HepG2 (cell line): Measurements from ENCODE around the gene EIF6. TPM values are rescaled to one million over a fixed set of nuclear protein-coding genes. Genes with fewer than 3 reads are reported as not detected.

Source experiments
- GTF3A ChIP-seq: sonication (generic); formaldehyde crosslinking; conservative IDR thresholded peaks from 2 replicates; pipeline ENCODE4 v1.4.0; 2020; ENCODE audit warnings: mild to moderate bottlenecking, missing genetic modification reagents
- HNF4A ChIP-seq: sonication (generic); formaldehyde crosslinking; IDR thresholded peaks from 2 replicates; pipeline ENCODE4 v1.4.0; 2020; ENCODE audit warnings: missing genetic modification reagents
- MED13 ChIP-seq: sonication (generic); formaldehyde crosslinking; IDR thresholded peaks from 2 replicates; pipeline ENCODE4 v1.5.0; 2020; ENCODE audit warnings: missing genetic modification reagents
- NONO ChIP-seq, 2 experiments: fragments of 450-650 bp in 1 of 2; sonication (generic) in 1 of 2; formaldehyde crosslinking in 1 of 2; IDR thresholded peaks in 1 of 2; conservative IDR thresholded peaks in 1 of 2; 2 replicates each; pipeline versions ENCODE4 v1.6.1 to v1.8.0; 2017 to 2022; ENCODE audit warnings: mild to moderate bottlenecking in 1 of 2, missing genetic modification reagents in 1 of 2, moderate library complexity in 1 of 2
- NR2F2 ChIP-seq: IDR thresholded peaks from 2 replicates; pipeline ENCODE4 v1.6.1; 2012; ENCODE audit warnings: low read depth, inconsistent platforms, borderline replicate concordance
- NRL ChIP-seq: sonication (generic); formaldehyde crosslinking; IDR thresholded peaks from 2 replicates; pipeline ENCODE4 v1.5.0; 2020; ENCODE audit warnings: missing genetic modification reagents, mild to moderate bottlenecking, moderate library complexity, borderline replicate concordance
- RFXANK ChIP-seq: IDR thresholded peaks from 2 replicates; pipeline ENCODE4 v1.6.1; 2016
- SAFB2 ChIP-seq: sonication (generic); formaldehyde crosslinking; IDR thresholded peaks from 2 replicates; pipeline ENCODE4 v1.5.1; 2020; ENCODE audit warnings: missing genetic modification reagents, low read depth, mild to moderate bottlenecking, borderline replicate concordance
- SMAD1 ChIP-seq: sonication (generic); formaldehyde crosslinking; IDR thresholded peaks from 2 replicates; pipeline ENCODE4 v1.4.0; 2020; ENCODE audit warnings: missing genetic modification reagents, low read depth, mild to moderate bottlenecking, borderline replicate concordance
- SPEN ChIP-seq: sonication (generic); formaldehyde crosslinking; IDR thresholded peaks from 2 replicates; pipeline ENCODE4 v1.5.1; 2020; ENCODE audit warnings: low read depth, mild to moderate bottlenecking, missing genetic modification reagents
- SRSF4 ChIP-seq: fragments of 200-400 bp; formaldehyde crosslinking; IDR thresholded peaks from one replicate; pipeline ENCODE4 v1.6.1; 2018; ENCODE audit warnings: mild to moderate bottlenecking, low read depth, low read length, moderate library complexity; ENCODE audit not compliant: poor library complexity, severe bottlenecking
- ZFY ChIP-seq: sonication (generic); formaldehyde crosslinking; IDR thresholded peaks from 2 replicates; pipeline ENCODE4 v1.4.0; 2020; ENCODE audit warnings: missing genetic modification reagents
- ZKSCAN5 ChIP-seq: sonication (generic); formaldehyde crosslinking; IDR thresholded peaks from 2 replicates; pipeline ENCODE4 v1.5.1; 2020; ENCODE audit warnings: mild to moderate bottlenecking, missing genetic modification reagents
- ZNF3 ChIP-seq: IDR thresholded peaks from 2 replicates; pipeline ENCODE4 v1.7.0; 2017; ENCODE audit warnings: inconsistent platforms
- ZNF607 ChIP-seq: sonication (generic); formaldehyde crosslinking; IDR thresholded peaks from 2 replicates; pipeline ENCODE4 v1.5.1; 2020; ENCODE audit warnings: missing genetic modification reagents, mild to moderate bottlenecking, borderline replicate concordance
- polyA plus RNA-seq, 8 experiments: library from polyadenylated mRNA; depleted of rRNA in 3 of 8; stranded (reverse) in 7 of 8; unstranded in 1 of 8; fragments of >200 nt; fragmentation: Illumina TruSeq in 4 of 8; extraction: Trizol in 4 of 8; gene quantifications; 2 replicates each; pipeline versions ENCODE4 v1.2.1 to v1.2.3, GENCODE V29; 2011 to 2016; ENCODE audit warnings: low read depth in 4 of 8, missing spikeins in 1 of 8, mixed read lengths in 1 of 8; ENCODE audit not compliant: insufficient read depth in 1 of 8
- total RNA-seq, 5 experiments: library from RNA; depleted of rRNA; stranded (reverse); fragments of >200 nt; fragmentation: Illumina TruSeq; extraction: Trizol; gene quantifications; 2 replicates each; pipeline ENCODE4 v1.2.3, GENCODE V29; 2016; ENCODE audit warnings: low read depth in 1 of 5
- TF ChIP-seq, protein P1 (sequence below): sonication (generic); formaldehyde crosslinking; IDR thresholded peaks from 2 replicates; pipeline ENCODE4 v1.8.0; 2022; ENCODE audit warnings: missing genetic modification reagents, mild to moderate bottlenecking, moderate library complexity, borderline replicate concordance
- TF ChIP-seq, protein P2 (sequence below): sonication (generic); formaldehyde crosslinking; IDR thresholded peaks from 2 replicates; pipeline ENCODE4 v1.4.0; 2020; ENCODE audit warnings: mild to moderate bottlenecking, missing genetic modification reagents
- TF ChIP-seq, protein P3 (sequence below): sonication (generic); formaldehyde crosslinking; IDR thresholded peaks from 2 replicates; pipeline ENCODE4 v1.8.0; 2022; ENCODE audit warnings: mild to moderate bottlenecking, missing genetic modification reagents, borderline replicate concordance
- TF ChIP-seq, protein P4 (sequence below): sonication (generic); formaldehyde crosslinking; IDR thresholded peaks from 2 replicates; pipeline ENCODE4 v1.4.0; 2020; ENCODE audit warnings: mild to moderate bottlenecking, low read depth, missing genetic modification reagents
- TF ChIP-seq, protein P5 (sequence below): sonication (generic); formaldehyde crosslinking; IDR thresholded peaks from 2 replicates; pipeline ENCODE4 v1.8.0; 2022; ENCODE audit warnings: mild to moderate bottlenecking, missing genetic modification reagents

EIF6 gene
- total and polyA plus RNA-seq, 2 of the 13 experiments (the other 11 are each of a cell fraction or from before 2014, with no cell fraction given), result 462 to 466 TPM

DNA sequence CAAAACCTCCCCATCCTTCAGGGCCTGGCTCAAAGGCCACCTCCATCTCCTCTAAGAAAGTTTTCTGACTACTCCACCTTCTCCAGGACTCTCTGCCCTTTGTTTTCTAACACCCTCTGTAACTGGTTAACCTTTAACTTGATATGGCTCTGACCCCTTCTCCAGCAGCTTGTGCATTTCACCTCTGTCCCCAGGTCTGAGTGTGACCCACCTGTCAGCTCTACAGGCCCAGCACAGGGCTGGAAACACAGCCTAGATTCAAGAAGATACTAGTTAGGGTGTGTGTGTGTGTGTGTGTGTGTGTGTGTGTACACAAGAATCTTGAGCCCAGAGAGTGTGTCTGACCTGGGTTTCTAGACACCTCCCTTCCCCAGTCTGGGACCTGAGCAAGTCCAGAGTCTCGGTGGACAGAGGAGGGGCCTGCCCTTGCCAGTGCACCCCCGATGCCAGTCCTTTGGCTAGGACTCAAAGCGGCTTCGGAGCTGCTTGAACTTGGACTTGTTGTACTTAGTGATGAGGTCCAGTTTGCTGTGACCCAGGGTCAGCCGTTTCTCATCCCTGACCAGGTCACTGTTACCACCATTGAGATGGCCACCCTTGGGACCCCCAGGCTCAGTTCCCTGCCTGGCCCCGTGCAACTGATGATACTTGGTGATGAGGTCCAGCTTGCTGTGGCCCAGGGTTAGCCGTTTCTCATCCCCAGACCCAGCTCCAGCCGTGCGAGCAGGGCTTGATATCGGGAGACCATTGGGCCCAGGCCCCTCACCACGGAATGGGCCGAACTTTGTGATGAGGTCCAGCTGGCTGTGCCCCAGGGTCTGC lies 1.7 kb upstream of the EIF6 start (continued):
- 0 out of 2 replicates have a peak, but pooled peaks have one; percentile 30 for TF ChIP-seq SMAD1
- TF ChIP-seq NRL (CRISPR knock-in tag), result peak; percentile 69; the same call in 1 of the 2 replicates
- TF ChIP-seq ZNF3 (CRISPR knock-in tag), result 0 out of 2 replicates have a peak, but pooled peaks have one; percentile 22
- peak; percentile 64 for TF ChIP-seq ZFY (CRISPR knock-in tag)
- TF ChIP-seq, protein P1, sequence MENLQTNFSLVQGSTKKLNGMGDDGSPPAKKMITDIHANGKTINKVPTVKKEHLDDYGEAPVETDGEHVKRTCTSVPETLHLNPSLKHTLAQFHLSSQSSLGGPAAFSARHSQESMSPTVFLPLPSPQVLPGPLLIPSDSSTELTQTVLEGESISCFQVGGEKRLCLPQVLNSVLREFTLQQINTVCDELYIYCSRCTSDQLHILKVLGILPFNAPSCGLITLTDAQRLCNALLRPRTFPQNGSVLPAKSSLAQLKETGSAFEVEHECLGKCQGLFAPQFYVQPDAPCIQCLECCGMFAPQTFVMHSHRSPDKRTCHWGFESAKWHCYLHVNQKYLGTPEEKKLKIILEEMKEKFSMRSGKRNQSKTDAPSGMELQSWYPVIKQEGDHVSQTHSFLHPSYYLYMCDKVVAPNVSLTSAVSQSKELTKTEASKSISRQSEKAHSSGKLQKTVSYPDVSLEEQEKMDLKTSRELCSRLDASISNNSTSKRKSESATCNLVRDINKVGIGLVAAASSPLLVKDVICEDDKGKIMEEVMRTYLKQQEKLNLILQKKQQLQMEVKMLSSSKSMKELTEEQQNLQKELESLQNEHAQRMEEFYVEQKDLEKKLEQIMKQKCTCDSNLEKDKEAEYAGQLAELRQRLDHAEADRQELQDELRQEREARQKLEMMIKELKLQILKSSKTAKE, result peak; percentile 44
- TF ChIP-seq, protein P2, sequence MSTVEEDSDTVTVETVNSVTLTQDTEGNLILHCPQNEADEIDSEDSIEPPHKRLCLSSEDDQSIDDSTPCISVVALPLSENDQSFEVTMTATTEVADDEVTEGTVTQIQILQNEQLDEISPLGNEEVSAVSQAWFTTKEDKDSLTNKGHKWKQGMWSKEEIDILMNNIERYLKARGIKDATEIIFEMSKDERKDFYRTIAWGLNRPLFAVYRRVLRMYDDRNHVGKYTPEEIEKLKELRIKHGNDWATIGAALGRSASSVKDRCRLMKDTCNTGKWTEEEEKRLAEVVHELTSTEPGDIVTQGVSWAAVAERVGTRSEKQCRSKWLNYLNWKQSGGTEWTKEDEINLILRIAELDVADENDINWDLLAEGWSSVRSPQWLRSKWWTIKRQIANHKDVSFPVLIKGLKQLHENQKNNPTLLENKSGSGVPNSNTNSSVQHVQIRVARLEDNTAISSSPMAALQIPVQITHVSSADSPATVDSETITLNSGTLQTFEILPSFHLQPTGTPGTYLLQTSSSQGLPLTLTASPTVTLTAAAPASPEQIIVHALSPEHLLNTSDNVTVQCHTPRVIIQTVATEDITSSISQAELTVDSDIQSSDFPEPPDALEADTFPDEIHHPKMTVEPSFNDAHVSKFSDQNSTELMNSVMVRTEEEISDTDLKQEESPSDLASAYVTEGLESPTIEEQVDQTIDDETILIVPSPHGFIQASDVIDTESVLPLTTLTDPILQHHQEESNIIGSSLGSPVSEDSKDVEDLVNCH (CRISPR knock-in tag), result no peak
- 0 out of 2 replicates have a peak, but pooled peaks have one; percentile 52 for TF ChIP-seq NR2F2
- TF ChIP-seq, protein P3, sequence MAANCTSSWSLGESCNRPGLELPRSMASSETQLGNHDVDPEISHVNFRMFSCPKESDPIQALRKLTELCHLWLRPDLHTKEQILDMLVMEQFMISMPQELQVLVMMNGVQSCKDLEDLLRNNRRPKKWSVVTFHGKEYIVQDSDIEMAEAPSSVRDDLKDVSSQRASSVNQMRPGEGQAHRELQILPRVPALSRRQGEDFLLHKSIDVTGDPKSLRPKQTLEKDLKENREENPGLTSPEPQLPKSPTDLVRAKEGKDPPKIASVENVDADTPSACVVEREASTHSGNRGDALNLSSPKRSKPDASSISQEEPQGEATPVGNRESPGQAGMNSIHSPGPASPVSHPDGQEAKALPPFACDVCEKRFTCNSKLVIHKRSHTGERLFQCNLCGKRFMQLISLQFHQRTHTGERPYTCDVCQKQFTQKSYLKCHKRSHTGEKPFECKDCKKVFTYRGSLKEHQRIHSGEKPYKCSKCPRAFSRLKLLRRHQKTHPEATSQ (CRISPR knock-in tag), result no peak
- no peak; the same call in 1 of the 2 replicates for TF ChIP-seq SAFB2 (CRISPR knock-in tag)
- TF ChIP-seq SPEN (CRISPR knock-in tag), result peak; percentile 67
- TF ChIP-seq HNF4A (CRISPR knock-in tag), result peak; percentile 65
- TF ChIP-seq, protein P4, sequence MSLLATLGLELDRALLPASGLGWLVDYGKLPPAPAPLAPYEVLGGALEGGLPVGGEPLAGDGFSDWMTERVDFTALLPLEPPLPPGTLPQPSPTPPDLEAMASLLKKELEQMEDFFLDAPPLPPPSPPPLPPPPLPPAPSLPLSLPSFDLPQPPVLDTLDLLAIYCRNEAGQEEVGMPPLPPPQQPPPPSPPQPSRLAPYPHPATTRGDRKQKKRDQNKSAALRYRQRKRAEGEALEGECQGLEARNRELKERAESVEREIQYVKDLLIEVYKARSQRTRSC (CRISPR knock-in tag), result no peak
- TF ChIP-seq SRSF4, result no peak
- no peak for TF ChIP-seq GTF3A
- TF ChIP-seq ZNF607 (CRISPR knock-in tag), result peak; percentile 68; the same call in 1 of the 2 replicates
- TF ChIP-seq RFXANK (CRISPR knock-in tag), result 0 out of 2 replicates have a peak, but pooled peaks have one; percentile 59
- TF ChIP-seq MED13 (CRISPR knock-in tag), result no peak
- TF ChIP-seq, protein P5, sequence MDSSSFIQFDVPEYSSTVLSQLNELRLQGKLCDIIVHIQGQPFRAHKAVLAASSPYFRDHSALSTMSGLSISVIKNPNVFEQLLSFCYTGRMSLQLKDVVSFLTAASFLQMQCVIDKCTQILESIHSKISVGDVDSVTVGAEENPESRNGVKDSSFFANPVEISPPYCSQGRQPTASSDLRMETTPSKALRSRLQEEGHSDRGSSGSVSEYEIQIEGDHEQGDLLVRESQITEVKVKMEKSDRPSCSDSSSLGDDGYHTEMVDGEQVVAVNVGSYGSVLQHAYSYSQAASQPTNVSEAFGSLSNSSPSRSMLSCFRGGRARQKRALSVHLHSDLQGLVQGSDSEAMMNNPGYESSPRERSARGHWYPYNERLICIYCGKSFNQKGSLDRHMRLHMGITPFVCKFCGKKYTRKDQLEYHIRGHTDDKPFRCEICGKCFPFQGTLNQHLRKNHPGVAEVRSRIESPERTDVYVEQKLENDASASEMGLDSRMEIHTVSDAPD, result peak; percentile 89; the same call in 1 of the 2 replicates
- TF ChIP-seq NONO (IDR thresholded peaks at IDR 0.05), result no peak
- peak; percentile 14; the same call in 1 of the 2 replicates for TF ChIP-seq NONO (CRISPR knock-in tag; conservative IDR thresholded peaks at IDR 0.05)
- TF ChIP-seq ZKSCAN5, result 0 out of 2 replicates have a peak, but pooled peaks have one; percentile 45
